Measurements from ENCODE around the gene HOXB8. TPM values are rescaled to one million over a fixed set of nuclear protein-coding genes. Genes with fewer than 3 reads are reported as not detected.
A peak's percentile ranks its signal among the peaks of the same experiment; 100 is the strongest.

The HOXB8 gene
- total RNA-seq, 1 experiment from 2014 or later, result 45.9 TPM

GRCh38 chr17:48577946-48578615 lies 37.0 kb downstream of the HOXB8 start, which contains the start of gene HOXB4:
HOXB4 (minus strand) TSS chr17:48578350; CDS start chr17:48578319, 31 bp downstream.
- peak; percentile 27 for ATAC-seq

GRCh38 chr17:48577330-48577945 lies 37.7 kb downstream of the HOXB8 start:
- peak overlapping the region; percentile 93 for H3K27ac ChIP-seq (ENCODE audit: low read length)
- in situ Hi-C loops (cut with HindIII; ENCODE audit: low pct_unique_long_range_greater_than_20kb, low sequenced_read_pairs) (no loop called here), intact Hi-C loops (cut with micrococcal nuclease; ENCODE audit: unreplicated experiment) (no loop called here)
- no peak for TF ChIP-seq CTCF (IDR thresholded peaks at IDR 0.05)
- peak; percentile 23; the same call in 1 of the 2 replicates for TF ChIP-seq SIN3A (IDR thresholded peaks at IDR 0.05; ENCODE audit: borderline replicate concordance, insufficient read depth, low read depth, low read length)
- TF ChIP-seq TCF7L2 (IDR thresholded peaks at IDR 0.05; ENCODE audit: low read depth, low read length), result peak; percentile 98
- TF ChIP-seq POLR2AphosphoS5 (IDR thresholded peaks at IDR 0.05; ENCODE audit: low read depth, low read length), result peak; percentile 72; the same call in 1 of the 2 replicates
- TF ChIP-seq REST (IDR thresholded peaks at IDR 0.05; ENCODE audit: insufficient read depth in 1 of 2, low read depth in 2 of 2, low read length in 1 of 2), result 0 out of 4 replicates have a peak, but pooled peaks of 1 of the 2 experiments have one; percentile 16
- no peaks in the 10 kb centered on the region for H3K9me3 ChIP-seq (ENCODE audit: control insufficient read depth, insufficient read depth, low read depth, low read length)
- H3K36me3 ChIP-seq (ENCODE audit: control insufficient read depth, insufficient read depth, low read length), result peaks cover 12% of the 10 kb centered on the region
- H3K27me3 ChIP-seq (ENCODE audit: control insufficient read depth, insufficient read depth, low read length), result no peaks in the 10 kb centered on the region
- H3K4me1 ChIP-seq (ENCODE audit: control insufficient read depth, insufficient read depth, low read length), result peaks cover 78% of the 10 kb centered on the region
- ChIA-PET CTCF (interaction anchor here (0.6 kb wide), 2 partner anchors 12 to 19 kb away, joined by 3 read pairs; no protein-coding TSS in a partner anchor), POLR2A (interaction anchor here (0.6 kb wide), 4 partner anchors 8 to 763 kb away, joined by 3 to 7 read pairs (median 4); no protein-coding TSS in a partner anchor)
- DNase-seq (ENCODE audit: low read depth, low spot score) (no peak), ATAC-seq (peak; percentile 4)
- BruUV-seq (replicated peaks), result no TSS peak
- peak overlapping the region; percentile 70 to 99 for H3K4me3 ChIP-seq (ENCODE audit: low read depth in 2 of 2, low read length in 2 of 2)

More at GRCh38 chr17:48577946-48578615, 37.0 kb downstream of the HOXB8 start, which contains the start of gene HOXB4:
- CTCF ChIA-PET, result no interaction called here
- no peak for DNase-seq (ENCODE audit: low read depth, low spot score)
- peak within 1 kb of the TSS; percentile 70 to 99 for H3K4me3 ChIP-seq (ENCODE audit: low read depth in 2 of 2, low read length in 2 of 2)
- H3K27ac ChIP-seq (ENCODE audit: low read length), result peak within 1 kb of the TSS; percentile 99
- intact Hi-C loops (cut with micrococcal nuclease; ENCODE audit: unreplicated experiment) (no loop called here), in situ Hi-C loops (cut with HindIII; ENCODE audit: low pct_unique_long_range_greater_than_20kb, low sequenced_read_pairs) (no loop called here)
- POLR2A ChIA-PET, result no interaction called here
- no peaks in the 10 kb centered on the region for H3K9me3 ChIP-seq (ENCODE audit: control insufficient read depth, insufficient read depth, low read depth, low read length)
- peaks cover 12% of the 10 kb centered on the region for H3K36me3 ChIP-seq (ENCODE audit: control insufficient read depth, insufficient read depth, low read length)
- no TSS peak for BruUV-seq (replicated peaks)
- H3K4me1 ChIP-seq (ENCODE audit: control insufficient read depth, insufficient read depth, low read length), result peaks cover 78% of the 10 kb centered on the region
- H3K27me3 ChIP-seq (ENCODE audit: control insufficient read depth, insufficient read depth, low read length), result no peaks in the 10 kb centered on the region
- TF ChIP-seq REST (IDR thresholded peaks at IDR 0.05; ENCODE audit: insufficient read depth in 1 of 2, low read depth in 2 of 2, low read length in 1 of 2) (0 out of 4 replicates have a peak, but pooled peaks of 1 of the 2 experiments have one; percentile 2), POLR2AphosphoS5 (IDR thresholded peaks at IDR 0.05; ENCODE audit: low read depth, low read length) (no peak)
